Esophagus muscularis mucosa (tissue), 3 donors: Measurements from ENCODE around the gene SSTR4.

Experiments used
- POLR2A ChIP-seq: fragments of 450-650 bp; IDR thresholded peaks from one replicate; pipeline ENCODE4 v1.6.1; 2017; ENCODE audit warnings: antibody characterized with exemption, moderate library complexity, mild to moderate bottlenecking, low read depth
- POLR2AphosphoS5 ChIP-seq, 2 donors: sonication (generic); formaldehyde crosslinking; IDR thresholded peaks; one replicate each; pipeline ENCODE4 v1.6.1; 2017; ENCODE audit warnings: antibody characterized with exemption in 2 of 2
- TF ChIP-seq, protein P1 (sequence below), 3 experiments: fragments of 200-600 bp in 2 of 3; fragments of 450-650 bp in 1 of 3; sonication (generic) in 2 of 3; IDR thresholded peaks; one replicate each; pipeline ENCODE4 v1.5.1; 2017 to 2019; ENCODE audit warnings: antibody characterized with exemption in 3 of 3, mild to moderate bottlenecking in 2 of 3, moderate library complexity in 1 of 3

DNA sequence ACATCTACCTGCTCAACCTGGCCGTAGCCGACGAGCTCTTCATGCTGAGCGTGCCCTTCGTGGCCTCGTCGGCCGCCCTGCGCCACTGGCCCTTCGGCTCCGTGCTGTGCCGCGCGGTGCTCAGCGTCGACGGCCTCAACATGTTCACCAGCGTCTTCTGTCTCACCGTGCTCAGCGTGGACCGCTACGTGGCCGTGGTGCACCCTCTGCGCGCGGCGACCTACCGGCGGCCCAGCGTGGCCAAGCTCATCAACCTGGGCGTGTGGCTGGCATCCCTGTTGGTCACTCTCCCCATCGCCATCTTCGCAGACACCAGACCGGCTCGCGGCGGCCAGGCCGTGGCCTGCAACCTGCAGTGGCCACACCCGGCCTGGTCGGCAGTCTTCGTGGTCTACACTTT, 619 bp downstream of the SSTR4 start:
- TF ChIP-seq, protein P1, sequence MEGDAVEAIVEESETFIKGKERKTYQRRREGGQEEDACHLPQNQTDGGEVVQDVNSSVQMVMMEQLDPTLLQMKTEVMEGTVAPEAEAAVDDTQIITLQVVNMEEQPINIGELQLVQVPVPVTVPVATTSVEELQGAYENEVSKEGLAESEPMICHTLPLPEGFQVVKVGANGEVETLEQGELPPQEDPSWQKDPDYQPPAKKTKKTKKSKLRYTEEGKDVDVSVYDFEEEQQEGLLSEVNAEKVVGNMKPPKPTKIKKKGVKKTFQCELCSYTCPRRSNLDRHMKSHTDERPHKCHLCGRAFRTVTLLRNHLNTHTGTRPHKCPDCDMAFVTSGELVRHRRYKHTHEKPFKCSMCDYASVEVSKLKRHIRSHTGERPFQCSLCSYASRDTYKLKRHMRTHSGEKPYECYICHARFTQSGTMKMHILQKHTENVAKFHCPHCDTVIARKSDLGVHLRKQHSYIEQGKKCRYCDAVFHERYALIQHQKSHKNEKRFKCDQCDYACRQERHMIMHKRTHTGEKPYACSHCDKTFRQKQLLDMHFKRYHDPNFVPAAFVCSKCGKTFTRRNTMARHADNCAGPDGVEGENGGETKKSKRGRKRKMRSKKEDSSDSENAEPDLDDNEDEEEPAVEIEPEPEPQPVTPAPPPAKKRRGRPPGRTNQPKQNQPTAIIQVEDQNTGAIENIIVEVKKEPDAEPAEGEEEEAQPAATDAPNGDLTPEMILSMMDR (IDR thresholded peaks at IDR 0.05) = no peak
- no peak for TF ChIP-seq POLR2A
- TF ChIP-seq POLR2AphosphoS5 (IDR thresholded peaks at IDR 0.05) = no peak
